NCI-H1436 (cell line): ENCODE results near the gene GRB14.
"Not testable (repeated sequence)": the region's sequence is repeated elsewhere in the genome, so short reads cannot be mapped to it uniquely, and the experiment has no call there.

Source experiments
- DNase-seq: peaks from one replicate; lab custom pipeline; 2025; lab: John Stamatoyannopoulos, UW

GRB14 gene

DNA sequence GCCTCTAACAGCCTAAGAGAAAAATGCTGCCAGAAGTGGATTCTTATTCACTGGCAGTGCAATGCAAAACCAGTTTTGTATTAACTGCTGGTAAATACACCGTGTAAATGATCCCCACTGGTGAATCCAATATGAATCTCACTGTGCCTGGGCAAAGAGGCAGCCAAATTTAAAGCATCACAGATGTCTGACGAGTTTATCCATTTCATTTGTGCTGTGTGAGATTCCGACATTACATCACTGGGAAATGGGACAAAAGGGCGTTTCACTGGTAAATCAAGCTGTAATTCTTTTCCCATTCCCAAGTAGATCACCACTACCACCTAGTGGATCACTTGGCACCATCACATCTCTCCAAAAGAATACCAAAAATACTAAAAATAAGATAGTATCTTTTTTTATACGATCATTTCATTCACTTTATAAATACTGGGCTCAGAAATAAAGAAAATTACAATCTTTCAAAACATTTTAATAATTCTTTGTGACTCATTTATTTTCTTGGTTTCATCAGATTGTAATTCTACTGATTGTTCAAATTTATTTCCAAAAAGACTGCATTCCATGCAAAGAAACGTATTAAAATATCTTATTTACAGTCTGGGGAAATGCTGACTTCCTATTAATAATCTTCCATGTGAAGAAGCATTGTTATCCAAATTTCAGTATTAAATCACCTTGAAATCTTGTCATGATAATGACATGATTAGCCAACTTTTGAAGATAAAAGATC is 125.6 kb downstream of the GRB14 start:
- DNase-seq: no peak

DNA sequence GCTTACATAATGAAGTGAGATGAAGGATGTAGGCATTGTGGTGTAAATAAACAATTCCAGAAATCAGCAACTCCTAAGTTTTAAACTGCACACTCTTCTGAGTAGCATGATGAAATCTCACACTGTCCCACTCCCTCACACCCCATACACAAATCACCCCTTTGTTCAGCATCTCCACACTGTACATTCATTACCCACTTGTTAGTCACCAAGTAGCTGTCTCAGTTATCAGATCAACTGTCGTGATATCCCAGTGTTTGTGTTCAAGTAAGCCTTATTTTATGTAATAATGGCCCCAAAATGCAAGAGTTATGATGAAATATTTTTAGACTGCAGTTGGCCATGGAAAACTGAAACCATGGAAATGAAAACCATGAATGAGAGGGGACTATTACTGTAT is 135.7 kb downstream of the GRB14 start:
- no peak for DNase-seq

DNA sequence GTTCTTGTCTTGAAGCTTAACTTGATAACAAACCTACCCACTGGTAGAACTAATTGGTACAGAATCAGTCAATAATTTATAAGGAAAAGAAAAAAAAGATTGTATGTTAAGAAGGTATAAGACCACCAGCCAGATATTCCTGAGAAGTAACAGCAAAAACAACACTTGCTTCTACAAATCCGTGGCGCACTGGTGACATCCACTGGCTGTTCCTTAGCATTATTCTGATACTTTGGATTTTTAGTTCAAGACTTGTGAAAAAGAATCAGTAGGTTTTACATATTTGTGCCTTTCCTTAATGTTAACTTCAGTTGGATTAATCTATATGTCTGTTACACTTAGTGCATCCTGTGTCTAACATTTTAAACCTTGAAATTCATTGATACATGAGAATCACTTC is 141.8 kb downstream of the GRB14 start:
- DNase-seq: peak; percentile 35

DNA sequence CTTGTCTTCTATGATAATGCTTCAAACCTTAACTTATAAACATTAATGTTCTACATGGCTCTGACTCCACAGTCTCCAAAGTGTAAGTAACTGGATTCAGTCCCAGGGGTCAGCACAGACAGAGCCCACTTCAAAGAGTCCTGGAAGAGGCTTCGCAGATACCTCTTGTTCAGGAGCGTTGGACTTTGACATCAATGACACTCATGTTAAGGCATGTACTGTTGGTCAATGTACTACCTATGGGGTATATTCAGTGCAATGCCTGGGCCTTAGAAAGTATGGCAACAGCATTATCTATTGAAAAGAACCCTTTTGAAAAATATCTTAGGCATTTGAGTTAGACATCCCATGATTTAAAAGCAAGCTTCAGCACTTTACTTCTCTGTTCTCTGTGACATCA is 143.1 kb downstream of the GRB14 start:
- DNase-seq: no peak

DNA sequence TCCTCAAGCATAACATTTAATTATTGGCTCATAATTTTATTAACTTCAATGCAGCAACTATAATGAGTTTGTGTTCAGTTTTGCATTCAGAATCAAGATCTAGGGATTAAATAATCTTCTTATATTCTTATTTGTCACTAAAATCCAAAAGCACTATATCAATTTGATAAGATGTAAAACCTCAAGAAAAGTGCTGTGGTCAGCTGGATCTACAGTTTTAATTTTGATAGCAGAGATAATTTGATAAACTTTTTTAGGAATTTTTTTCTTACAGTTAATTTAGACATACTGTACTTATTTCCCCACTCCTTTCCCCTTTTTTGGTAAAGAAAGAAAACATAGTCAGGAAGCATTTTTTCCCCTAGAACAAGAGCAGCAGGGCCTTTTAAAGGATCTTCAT is 146.4 kb downstream of the GRB14 start:
- DNase-seq: no peak

DNA sequence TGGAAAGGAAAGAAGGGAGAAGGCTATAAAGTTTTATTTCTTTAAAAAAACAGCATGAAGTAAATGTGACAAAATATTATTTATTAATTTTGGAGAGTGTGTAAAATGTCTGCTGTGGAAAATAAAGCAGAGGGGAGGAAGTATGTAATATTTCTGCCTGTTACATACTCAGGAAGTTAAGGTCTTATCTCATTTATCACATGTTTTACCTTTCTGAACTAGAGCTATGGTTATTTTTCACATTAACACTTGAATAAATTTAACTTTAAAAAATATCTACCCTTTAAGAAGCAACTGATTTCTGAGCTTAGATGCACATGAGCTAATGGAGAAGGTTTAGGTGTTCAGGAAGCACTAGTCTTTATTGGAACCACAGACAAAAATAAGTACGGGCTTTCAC is 148.3 kb downstream of the GRB14 start:
- no peak for DNase-seq

DNA sequence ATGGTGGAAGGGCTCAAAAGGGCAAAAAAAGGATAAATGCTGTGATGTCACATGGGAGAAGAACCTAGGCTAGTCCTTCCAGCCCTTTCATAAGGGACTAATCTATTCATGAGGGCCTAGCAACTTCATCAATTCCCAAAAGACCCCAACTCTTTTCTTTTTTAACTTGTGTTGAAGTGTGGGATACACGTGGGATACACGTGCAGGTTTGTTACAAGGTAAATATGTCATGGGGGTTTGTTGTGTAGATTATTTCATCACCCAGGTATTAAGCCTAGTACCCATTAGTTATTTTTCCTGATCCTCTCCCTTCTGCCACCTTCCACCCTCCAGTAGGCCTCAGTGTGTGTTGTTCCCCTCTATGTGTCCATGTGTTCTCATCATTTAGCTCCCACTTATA is 156.2 kb downstream of the GRB14 start:
- DNase-seq: not testable (repeated sequence)

DNA sequence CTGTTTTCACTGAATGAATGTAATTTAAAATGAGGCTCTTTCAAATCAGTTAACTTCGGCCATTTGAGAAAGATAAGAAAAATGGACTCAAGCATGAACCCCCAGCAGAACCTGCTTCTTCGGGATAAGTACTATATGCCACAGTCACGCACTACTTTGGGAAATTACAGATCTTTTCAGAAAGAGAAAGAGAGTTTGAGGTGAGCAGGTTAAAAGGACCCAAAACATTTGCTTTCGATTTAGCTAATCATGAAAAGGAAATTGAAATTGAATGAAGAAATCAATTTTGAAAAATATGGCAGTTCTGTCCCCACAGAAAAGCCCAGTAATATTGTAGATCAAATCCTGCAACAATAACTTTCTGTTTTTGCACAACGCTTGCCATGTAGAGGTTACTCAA is 156.9 kb downstream of the GRB14 start:
- no peak for DNase-seq

DNA sequence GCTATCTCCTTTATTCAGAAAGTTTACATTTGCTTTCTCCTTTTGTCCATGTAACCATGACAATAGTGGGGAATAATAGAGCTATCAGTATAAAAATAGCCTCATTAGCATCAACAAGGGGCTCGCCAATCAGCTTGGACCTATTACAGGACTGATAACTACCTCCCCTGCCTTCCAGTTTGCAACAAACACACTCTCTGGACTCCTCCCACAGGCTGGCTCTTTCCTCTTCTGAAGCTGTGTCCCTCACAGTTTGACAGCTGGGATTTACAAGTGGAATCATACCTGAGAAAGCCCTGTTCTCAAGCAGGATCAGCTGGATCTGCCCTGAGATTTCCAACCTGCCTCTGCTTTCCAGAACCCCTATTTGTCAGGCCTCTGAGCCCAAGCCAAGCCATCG is 162.5 kb downstream of the GRB14 start:
- no peak for DNase-seq

DNA sequence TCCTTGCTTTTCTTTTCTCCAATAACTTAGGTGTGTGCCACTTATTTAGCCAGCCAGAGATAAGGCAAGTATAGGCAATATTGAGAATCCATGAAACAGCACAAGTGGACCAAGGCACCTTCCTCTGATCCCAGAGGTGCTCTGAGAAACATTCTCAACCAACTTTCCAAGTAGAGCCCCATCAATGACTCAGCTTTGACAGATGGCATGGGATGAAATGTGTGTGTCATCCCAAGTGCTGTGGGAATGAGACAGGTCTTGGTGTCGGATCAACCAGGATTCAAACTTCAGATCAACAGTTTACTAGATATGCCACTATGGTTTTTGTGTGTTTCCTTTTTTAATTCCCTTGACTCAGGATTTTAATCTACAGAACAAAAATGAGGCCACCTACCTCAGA is 164.0 kb downstream of the GRB14 start:
- DNase-seq: no peak

DNA sequence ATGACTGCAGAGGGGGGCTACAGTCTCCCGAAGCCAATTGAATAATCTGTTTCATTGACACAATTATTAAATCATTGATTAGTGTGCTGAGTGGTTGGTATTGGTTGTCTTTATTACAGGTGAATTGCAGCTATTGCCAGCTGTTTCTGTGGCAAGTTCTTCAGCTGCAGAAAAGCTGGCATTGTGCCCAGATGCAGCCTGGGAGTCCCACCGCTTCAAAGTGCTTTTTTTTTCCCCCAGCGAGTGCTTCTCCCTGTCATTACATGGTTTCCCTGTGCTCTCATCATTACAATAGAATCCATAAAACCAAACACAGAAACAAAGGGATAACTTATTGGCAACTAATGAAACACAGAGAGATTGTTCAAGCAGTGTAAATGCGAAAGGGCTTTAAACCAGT is 164.7 kb downstream of the GRB14 start:
- peak; percentile 79 for DNase-seq

DNA sequence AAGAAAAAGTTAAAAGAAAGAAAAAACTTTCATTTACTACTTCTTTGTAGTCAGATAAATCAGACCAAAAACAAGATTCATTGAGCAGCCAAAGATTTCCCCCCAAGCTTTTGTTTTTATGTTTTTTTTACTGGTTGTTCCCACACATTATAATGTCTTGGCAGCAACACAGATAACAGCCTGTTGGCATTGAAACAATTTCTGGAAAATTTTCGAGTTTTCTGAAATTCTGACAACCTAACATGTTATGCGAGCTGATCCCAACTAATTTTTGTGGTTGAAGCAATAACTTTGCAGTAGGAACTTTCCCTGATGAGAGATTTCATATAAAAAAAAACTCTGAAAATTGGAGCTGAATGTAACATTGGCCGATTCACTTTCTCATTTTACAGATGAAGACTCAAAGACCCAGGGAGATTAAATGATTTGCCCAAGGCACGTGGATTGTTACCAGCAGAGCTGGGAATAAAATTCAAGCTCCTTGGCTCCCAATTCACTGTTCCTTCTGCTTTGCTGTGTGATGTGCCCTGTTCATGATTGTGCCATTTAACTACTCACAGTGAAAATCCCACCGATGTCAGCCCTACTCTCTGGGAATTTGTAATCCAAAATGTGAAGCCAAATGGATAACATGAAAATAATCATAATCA is 167.5 kb downstream of the GRB14 start:
- DNase-seq: no peak

DNA sequence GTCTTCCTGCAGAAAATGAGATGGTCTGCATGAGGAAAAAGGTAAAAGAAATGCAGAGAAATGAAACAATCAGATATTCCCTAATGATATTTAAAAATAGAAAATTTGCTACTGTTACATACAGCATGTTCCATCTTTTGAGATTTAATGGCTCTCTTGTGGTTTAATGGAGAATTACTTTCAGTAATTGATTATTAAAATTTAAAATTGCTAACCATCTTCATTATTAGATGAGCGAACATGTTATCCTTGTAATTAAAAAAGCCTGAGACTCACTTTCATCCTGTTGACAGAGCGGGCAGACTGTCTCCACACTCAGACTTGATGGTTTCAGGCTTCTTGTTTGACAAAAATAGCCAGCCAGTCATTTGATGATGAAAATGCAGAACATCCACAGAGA is 171.0 kb downstream of the GRB14 start:
- no peak for DNase-seq

DNA sequence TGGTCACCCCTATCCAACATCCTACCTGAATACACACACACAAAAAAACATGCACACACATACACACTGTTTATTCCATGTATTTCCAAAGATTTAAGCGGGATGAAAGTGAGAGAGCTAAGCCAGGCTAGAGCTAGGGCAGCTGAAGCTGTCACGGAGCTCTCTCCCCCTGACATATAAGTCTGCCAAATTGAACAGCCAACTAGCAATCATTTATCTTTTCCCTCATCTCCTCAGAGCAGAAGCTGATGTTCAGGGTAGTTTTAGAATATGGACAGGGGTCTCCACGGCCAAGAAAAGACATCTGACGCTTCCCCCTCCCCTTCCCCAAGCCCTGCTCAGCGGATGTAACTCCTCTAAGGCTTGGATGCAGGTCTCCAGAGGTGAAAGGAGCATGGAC is 171.6 kb downstream of the GRB14 start:
- DNase-seq: no peak

DNA sequence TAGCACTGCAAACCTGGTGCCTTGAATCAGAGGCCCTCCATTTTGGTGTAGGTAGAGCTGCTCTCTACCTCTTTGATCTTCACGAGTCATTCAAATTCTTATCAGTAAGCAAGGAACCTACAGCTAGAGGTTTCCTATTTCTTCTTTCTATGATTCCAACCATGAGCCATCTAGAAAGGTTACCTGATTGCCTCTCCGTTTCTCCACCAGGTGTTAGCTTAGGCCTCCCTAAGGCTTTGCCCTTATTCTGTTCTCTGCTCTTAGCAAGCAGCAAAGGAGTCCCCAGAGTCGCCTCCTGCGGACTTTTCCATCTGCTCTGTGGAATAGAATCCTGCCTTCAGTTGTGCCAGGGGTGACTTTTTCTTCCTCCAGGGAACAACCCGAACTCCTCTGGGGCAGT is 173.6 kb downstream of the GRB14 start:
- DNase-seq: peak; percentile 49
